Astrocyte (in vitro differentiated cells and primary cell): ENCODE data around the gene KXD1.

ENCODE experiments used
- CTCF ChIP-seq: IDR thresholded peaks from 2 replicates; pipeline ENCODE4 v1.5.1; 2011; ENCODE audit warnings: low read depth, mild to moderate bottlenecking, inconsistent platforms, low read length, moderate library complexity; ENCODE audit not compliant: insufficient read depth
- EZH2 ChIP-seq: IDR thresholded peaks from 2 replicates; pipeline ENCODE4 v1.6.1; 2012; ENCODE audit warnings: mild to moderate bottlenecking, low read length, inconsistent platforms; ENCODE audit not compliant: insufficient read depth

GRCh38 chr19:18610245-18610555 lies 52.5 kb downstream of the KXD1 start:
- TF ChIP-seq CTCF (no peak), EZH2 (no peak)
